NCI-H187 (cell line): ENCODE results near the gene NF2.

ENCODE experiments used
- DNase-seq, 2 experiments: peaks; one replicate each; lab custom pipeline; 2025; lab: John Stamatoyannopoulos, UW

Gene NF2

DNA sequence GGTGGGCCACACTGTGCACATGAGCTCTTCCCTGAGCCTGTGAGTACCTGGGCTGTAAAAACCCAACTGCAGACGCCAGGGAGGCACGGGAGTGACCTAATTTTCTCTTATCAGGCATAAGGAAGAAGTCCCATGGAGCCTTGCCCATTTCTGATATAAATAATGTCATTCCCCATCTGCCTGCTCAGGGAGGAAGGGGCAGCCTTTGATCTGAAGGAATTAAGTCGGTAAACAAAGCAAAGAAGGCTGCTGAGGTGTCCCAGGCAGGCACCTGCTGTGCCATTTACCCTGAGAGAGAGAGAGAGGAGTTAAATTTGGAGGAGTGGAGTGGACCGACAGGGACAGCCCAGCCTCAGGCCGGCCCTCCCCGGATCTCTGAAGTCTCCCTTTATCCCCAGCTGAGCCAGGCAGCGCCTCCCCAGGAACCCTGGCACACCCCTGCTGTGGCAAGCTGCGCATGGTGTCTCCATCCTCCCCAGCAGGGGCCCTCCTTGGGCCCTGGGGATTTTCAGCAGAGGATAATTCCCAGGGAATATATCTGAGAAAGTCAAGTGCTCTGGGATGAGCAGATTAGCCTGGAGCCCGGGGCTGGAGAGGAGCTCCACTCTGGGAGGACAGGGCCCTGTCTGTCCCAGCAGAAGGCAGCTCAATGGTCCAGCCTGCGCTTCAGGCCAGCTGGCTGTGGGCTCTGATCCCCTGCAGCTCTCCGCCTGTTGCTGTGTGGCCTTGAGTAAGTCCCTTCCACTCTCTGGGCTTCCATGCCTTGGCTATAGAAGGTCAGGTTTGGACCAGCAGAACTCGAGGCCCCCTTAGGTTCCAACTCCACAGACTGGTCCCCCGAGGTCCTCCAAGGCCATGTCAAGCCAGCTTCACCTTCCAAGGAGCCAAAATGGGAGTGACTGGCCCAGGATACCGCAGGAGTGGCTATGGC, 98.8 kb downstream of the NF2 start:
- DNase-seq = no peak

DNA sequence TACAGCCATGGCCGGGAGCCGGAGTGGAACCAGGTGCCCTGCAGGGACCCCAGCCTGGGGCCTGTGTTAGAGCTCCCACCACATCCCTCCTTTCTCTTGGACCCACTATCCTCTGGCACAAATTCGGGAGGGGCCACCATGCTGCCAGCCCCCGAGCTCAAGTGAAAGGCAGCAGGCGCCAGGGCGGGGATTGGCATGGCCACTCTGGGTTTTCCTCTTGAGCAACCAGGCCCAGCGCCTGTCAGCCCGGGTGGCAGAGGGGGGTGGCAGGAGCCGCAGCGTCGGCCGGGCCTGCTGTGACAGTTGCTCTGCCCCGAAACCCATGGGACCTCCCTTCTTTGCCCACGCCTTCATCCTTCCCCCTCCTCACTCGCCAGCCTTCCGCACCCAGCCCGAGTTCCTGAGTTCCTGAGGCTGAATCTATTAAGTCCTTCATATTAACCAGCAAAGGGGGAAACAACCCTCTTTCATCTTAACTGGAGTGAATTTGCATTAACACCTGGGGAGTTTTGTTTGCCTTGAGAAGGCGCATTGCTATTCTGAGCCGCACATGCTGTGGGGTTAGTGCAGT, 99.6 kb downstream of the NF2 start:
- DNase-seq = no peak

- DNase-seq = no peak
Measured at GRCh38 chr22:29703569-29704195, 100.2 kb downstream of the NF2 start.

DNA sequence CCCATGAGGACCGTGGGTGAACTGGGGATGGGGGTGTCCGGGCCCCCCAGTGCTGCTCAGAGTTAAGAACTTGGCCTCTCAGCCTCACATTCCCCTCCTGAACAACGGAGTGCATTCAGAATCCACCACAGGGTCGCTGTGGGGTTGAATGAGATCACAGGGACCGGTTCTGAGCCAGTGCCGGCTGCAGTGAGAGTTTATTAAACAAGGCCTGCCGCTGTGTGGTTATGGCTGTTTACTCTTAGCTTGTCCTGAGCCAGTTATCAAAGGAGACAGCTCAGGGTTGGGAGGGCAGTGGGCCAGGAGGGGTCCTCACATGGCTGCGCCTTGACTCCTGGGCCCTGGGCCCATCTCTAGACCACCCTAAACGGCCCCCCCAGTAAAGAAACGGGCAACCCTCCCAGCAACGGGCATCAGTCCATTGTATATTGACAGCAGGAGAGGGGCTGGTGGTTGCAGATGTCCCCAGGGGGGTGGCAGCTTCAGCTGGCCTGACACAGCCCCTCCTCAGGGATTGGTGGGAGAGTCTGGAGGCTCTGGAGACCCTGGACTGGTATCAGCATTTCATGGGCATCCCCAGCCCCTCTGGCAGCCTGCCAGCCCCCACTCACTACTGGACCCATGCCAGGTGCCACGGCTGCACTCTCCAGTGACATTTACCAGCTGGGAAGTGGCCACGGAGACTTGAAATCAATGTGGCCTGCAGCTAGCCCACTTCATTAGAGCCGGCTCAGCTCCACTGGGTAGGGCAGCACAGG, 101.3 kb downstream of the NF2 start:
- no peak for DNase-seq

GRCh38 chr22:29705651-29706050, 102.2 kb downstream of the NF2 start:
- DNase-seq = no peak

DNA sequence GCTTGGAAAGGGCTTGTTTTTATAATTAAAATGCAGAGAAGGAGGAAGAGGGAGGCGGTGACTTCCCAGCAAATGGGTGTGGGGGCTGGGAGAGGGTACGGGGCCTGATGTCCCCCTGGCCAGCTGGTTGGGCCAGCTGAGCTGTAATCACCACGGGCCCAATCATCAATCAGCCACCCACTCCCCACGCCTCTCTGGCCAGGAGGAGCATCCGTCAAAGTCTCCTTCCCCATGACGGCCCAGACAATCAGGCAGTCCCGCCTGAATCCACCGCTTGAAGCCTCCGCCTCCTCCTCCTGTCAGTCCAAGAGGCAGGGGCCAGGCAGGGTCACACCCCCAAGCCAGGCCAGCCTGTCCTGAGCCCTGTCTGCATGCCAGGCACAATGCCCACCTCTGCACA, 103.1 kb downstream of the NF2 start:
- no peak for DNase-seq

GRCh38 chr22:29707010-29707409, 103.6 kb downstream of the NF2 start:
- DNase-seq = no peak

- DNase-seq = no peak
Measured at GRCh38 chr22:29707471-29707870, 104.0 kb downstream of the NF2 start.

DNA sequence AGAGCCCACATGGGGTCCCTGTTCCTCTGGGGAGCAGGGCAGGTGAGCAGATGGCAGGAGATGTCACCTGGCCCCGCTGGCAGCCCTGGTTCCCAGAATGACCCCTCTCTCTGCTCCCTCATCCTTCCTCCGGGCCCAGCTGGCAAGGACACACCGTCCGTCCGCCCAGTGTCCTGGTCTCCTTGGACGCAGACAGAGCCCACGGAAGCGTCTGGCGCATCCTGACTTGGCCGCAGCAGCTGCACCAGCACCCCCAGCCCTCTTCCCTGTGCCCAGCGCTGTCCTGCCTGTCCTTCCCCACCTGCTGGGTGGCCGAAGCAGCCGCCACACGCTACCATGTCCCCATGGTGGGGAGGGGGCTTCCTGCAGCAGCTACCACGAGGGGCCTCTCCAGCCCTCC, 106.8 kb downstream of the NF2 start:
- DNase-seq = no peak

- DNase-seq = no peak
Measured at GRCh38 chr22:29710922-29711593, 107.6 kb downstream of the NF2 start.

- DNase-seq = no peak
Measured at GRCh38 chr22:29712119-29712518, 108.7 kb downstream of the NF2 start.

DNA sequence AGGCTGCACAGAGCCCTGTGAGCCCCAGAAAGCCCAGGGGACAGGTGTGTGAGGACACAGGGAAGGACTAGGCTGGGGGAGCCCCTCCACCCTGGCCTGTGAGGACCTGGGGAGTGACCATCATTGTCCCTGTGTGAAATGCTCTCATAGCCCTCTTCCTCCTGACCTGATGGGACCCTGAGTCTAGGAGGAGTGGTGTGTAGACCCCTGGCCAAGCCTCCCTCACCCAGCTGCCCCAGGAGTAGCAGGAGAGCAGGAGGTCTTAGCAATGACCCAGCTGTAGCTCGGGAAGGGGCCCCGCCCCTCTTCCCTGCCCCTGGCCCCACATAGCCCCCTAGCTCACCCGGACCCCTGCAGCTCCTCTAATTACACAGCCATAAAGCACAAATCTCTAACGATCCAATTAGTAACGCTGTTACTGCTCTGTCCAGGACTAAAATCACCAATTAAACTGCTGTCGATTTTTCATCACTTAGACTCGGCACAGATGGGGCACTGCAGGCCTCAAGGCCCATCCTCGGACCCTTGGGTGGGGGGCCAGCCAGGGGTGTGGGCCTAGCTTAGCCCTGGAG, 109.8 kb downstream of the NF2 start:
- no peak for DNase-seq

GRCh38 chr22:29715240-29715639, 111.8 kb downstream of the NF2 start:
- DNase-seq = no peak

DNA sequence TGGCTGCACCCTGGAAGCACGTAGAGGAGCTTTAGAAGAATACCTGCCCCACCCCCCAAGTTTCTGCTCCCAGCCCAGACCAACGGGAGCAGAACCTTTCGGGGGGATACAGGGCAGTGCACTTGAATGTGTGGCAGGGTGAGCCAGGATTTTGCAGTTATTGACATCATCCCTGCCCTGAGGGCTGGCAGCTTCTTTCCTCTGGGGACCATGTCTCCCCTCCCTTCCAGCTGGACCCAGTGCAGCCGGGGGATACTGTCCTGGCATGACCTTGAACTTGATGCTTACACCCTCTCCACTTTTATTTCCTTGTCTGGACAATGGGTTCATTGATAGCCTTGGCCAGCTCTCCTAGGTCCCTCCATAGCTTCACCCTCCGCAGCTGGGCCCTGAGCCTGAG, 112.3 kb downstream of the NF2 start:
- DNase-seq = no peak

DNA sequence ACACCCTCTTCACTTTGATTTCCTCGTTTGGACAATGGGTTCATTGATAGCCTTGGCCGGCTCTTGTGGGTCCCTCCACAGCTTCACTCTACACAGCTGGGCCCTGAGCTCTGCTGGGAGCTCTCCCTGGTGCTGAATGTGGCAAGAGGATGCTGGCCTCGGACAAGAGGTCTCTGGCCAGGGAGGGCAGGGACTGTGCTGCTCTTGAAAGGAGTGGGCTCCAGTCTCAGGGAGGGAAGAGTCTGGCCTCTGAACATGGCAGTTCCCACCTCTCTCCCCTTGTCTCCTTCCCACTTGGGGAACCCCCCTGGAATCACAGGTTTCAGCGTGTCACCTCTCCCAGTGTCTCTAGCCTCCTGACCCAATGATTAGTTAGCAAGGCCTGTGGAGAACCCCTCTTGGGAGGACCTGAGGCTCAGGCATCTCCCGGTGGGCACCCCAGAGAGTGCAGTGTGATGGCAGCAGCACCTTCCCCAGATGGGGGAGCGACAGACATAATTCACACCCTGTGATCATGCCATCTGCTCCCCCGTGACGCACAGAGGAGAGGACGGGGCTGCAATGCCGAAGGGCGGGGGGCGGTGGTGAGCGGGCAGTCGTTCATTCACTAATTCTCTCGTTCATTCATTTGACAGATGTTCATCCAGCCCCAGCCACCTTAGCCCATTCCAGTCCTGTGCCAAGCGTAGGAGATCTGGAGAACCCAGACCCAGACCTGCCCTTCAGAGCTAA, 113.5 kb downstream of the NF2 start:
- no peak for DNase-seq

DNA sequence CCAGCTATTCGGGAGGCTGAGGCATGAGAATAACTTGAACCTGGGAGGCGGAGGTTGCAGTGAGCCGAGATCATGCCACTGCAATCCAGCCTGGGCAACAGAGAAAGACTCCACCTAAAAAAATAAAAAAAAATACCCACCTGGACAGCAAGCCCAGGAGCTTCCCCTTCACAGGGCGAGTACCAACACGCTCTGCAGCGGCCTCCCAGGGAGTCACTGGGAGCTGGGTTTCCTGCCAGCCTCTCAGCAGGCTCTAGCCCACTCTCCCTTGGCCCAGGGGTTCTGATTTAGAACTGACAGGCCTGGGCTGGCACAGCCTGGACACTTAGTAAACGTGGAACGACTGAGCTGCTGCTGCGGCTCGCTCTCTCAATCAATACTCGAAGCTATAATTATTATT, 114.4 kb downstream of the NF2 start:
- DNase-seq = no peak

DNA sequence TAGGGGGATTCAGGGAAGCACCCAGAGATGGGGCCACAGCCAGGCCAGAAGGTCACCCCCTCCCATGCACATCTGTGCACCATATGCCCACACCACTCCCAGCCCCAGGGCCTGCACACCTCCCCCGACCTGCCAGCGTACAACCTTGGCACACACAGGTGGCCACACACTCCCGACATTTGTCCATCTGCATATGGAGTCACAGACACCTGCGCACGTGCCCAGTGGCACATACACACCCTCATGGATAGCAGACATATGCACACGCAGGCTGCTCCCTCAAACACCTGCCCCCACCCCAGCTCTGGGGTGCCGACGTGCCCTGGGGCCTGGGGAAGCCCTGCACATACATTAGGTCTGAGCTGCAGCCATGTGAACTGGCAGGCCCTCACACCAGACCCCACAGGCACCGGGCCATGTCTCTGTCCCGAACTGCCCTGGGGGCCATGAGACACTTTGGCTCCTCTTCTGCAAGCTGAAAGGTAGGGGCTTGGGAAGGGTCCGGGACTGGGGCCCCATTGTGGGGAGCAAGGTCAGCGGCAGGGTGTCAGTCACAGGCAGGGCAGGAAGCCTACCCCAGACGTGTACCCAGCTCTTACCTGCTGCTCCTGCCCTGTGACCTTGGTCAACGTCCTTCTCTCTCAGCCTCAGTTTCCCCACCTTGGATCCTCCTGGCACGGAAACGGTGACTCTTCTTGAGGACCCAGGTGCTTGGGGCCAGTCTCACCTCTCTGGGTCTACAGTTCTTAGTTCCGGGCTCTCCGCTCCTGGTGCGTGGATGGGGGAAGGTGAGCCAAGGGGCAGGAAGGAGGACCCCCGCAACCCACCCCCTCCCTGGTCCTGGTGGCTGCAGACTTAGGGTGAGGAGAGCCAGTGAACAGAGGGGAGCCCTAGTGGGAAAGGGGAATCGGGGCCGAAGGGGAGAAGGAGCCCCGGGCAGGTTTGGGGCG, 115.8 kb downstream of the NF2 start:
- no peak for DNase-seq

GRCh38 chr22:29719899-29720645, 116.6 kb downstream of the NF2 start, which contains the start of gene CABP7:
CABP7 (plus strand) TSS chr22:29720003; CDS start chr22:29720425, 422 bp downstream.
- no peak for DNase-seq

DNA sequence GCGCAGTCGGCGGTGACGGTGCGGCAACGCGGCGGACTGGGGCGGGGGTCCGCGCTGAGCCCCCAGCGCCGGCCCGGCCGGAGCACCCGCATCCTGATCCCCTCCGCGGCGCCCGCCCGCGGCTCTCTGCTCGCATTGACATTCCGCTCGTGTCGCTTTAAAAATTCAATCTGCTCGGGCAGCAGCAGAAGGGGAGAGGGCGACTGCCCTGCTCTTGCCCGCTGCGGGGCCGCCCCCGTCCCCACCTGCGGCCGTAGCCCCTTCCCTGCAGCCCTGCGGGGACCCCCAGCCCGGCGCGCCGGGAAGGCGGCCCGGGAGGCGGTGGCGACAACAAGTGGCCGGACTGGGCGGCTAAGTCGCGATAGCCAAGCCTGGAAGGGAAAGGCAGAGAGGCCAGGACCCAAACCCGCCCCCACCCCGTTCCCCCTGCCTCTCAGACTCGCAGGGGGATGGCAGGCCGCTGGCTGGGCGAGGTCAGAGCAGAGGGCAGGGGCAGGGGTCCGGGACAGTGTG, 117.4 kb downstream of the NF2 start:
- no peak for DNase-seq
